HepG2 (cell line): ENCODE results near the gene FAM83G. TPM values are rescaled to one million over a fixed set of nuclear protein-coding genes. Genes with fewer than 3 reads are reported as not detected.

Experiments
- AGO1 ChIP-seq: fragments of 200-400 bp; formaldehyde crosslinking; IDR thresholded peaks from 2 replicates; pipeline ENCODE4 v1.6.1; 2017; ENCODE audit warnings: mild to moderate bottlenecking, low read depth, low read length, moderate library complexity; ENCODE audit not compliant: poor library complexity, severe bottlenecking
- BORCS8-MEF2B ChIP-seq: sonication (generic); formaldehyde crosslinking; IDR thresholded peaks from 2 replicates; pipeline ENCODE4 v1.8.0; 2022; ENCODE audit warnings: mild to moderate bottlenecking, missing genetic modification reagents
- CENPX ChIP-seq: sonication (generic); formaldehyde crosslinking; IDR thresholded peaks from 2 replicates; pipeline ENCODE4 v1.9.0; 2021; ENCODE audit warnings: mild to moderate bottlenecking, missing genetic modification reagents, moderate library complexity
- FOXM1 ChIP-seq: sonication (generic); formaldehyde crosslinking; IDR thresholded peaks from 2 replicates; pipeline ENCODE4 v1.5.0; 2020; ENCODE audit warnings: missing genetic modification reagents
- HOXA7 ChIP-seq: sonication (generic); formaldehyde crosslinking; IDR thresholded peaks from 2 replicates; pipeline ENCODE4 v1.8.1; 2022; ENCODE audit warnings: mild to moderate bottlenecking, missing genetic modification reagents, moderate library complexity
- NPAS2 ChIP-seq: sonication (generic); formaldehyde crosslinking; IDR thresholded peaks from 2 replicates; pipeline ENCODE4 v1.8.0; 2022; ENCODE audit warnings: mild to moderate bottlenecking, missing genetic modification reagents, borderline replicate concordance
- NR1H2 ChIP-seq: sonication (generic); formaldehyde crosslinking; IDR thresholded peaks from 2 replicates; pipeline ENCODE4 v1.8.1; 2022; ENCODE audit warnings: low read depth, missing genetic modification reagents, borderline replicate concordance
- NR3C1 ChIP-seq: sonication (generic); formaldehyde crosslinking; IDR thresholded peaks from 2 replicates; pipeline ENCODE4 v1.4.0; 2020; ENCODE audit warnings: missing genetic modification reagents
- PAX8 ChIP-seq: sonication (generic); formaldehyde crosslinking; IDR thresholded peaks from 2 replicates; pipeline ENCODE4 v1.8.0; 2022; ENCODE audit warnings: mild to moderate bottlenecking, missing genetic modification reagents, borderline replicate concordance
- PLRG1 ChIP-seq: fragments of 450-650 bp; conservative IDR thresholded peaks from 2 replicates; pipeline ENCODE4 v1.6.1; 2016
- RBAK ChIP-seq: sonication (generic); formaldehyde crosslinking; IDR thresholded peaks from 2 replicates; pipeline ENCODE4 v1.5.1; 2020; ENCODE audit warnings: mild to moderate bottlenecking, missing genetic modification reagents
- SP4 ChIP-seq: sonication (generic); formaldehyde crosslinking; IDR thresholded peaks from 2 replicates; pipeline ENCODE4 v1.8.1; 2023; ENCODE audit warnings: mild to moderate bottlenecking, missing genetic modification reagents
- TBX3 ChIP-seq: fragments of 450-650 bp; IDR thresholded peaks from 2 replicates; pipeline ENCODE4 v1.6.1; 2017; ENCODE audit warnings: antibody characterized with exemption, mild to moderate bottlenecking, inconsistent platforms, borderline replicate concordance
- YEATS2 ChIP-seq: sonication (generic); formaldehyde crosslinking; IDR thresholded peaks from 2 replicates; pipeline ENCODE4 v1.4.0; 2020; ENCODE audit warnings: missing genetic modification reagents, borderline replicate concordance
- YY1 ChIP-seq: IDR thresholded peaks from 2 replicates; pipeline ENCODE4 v1.6.1; 2011; ENCODE audit warnings: low read length, low read depth, moderate library complexity, mild to moderate bottlenecking; ENCODE audit not compliant: insufficient read depth, insufficient replicate concordance
- ZFP82 ChIP-seq: sonication (generic); formaldehyde crosslinking; IDR thresholded peaks from 2 replicates; pipeline ENCODE4 v1.5.1; 2020; ENCODE audit warnings: mild to moderate bottlenecking, missing genetic modification reagents, borderline replicate concordance
- ZNF12 ChIP-seq: sonication (generic); formaldehyde crosslinking; IDR thresholded peaks from 2 replicates; pipeline ENCODE4 v1.5.0; 2020; ENCODE audit warnings: missing genetic modification reagents
- ZNF264 ChIP-seq: sonication (generic); formaldehyde crosslinking; IDR thresholded peaks from 2 replicates; pipeline ENCODE4 v1.4.0; 2020; ENCODE audit warnings: missing genetic modification reagents
- ZNF792 ChIP-seq: IDR thresholded peaks from 2 replicates; pipeline ENCODE4 v1.6.1; 2016
- ZSCAN12 ChIP-seq: sonication (generic); formaldehyde crosslinking; IDR thresholded peaks from 2 replicates; pipeline ENCODE4 v1.9.0; 2021; ENCODE audit warnings: mild to moderate bottlenecking, missing genetic modification reagents
- polyA plus RNA-seq, 8 experiments: library from polyadenylated mRNA; depleted of rRNA in 3 of 8; stranded (reverse) in 7 of 8; unstranded in 1 of 8; fragments of >200 nt; fragmentation: Illumina TruSeq in 4 of 8; extraction: Trizol in 4 of 8; gene quantifications; 2 replicates each; pipeline versions ENCODE4 v1.2.1 to v1.2.3, GENCODE V29; 2011 to 2016; ENCODE audit warnings: low read depth in 4 of 8, missing spikeins in 1 of 8, mixed read lengths in 1 of 8; ENCODE audit not compliant: insufficient read depth in 1 of 8
- total RNA-seq, 5 experiments: library from RNA; depleted of rRNA; stranded (reverse); fragments of >200 nt; fragmentation: Illumina TruSeq; extraction: Trizol; gene quantifications; 2 replicates each; pipeline ENCODE4 v1.2.3, GENCODE V29; 2016; ENCODE audit warnings: low read depth in 1 of 5
- TF ChIP-seq, protein P1 (sequence below): sonication (generic); formaldehyde crosslinking; IDR thresholded peaks from 2 replicates; pipeline ENCODE4 v1.4.0; 2020; ENCODE audit warnings: missing genetic modification reagents, mild to moderate bottlenecking, borderline replicate concordance
- TF ChIP-seq, protein P2 (sequence below), 2 experiments: sonication (generic) in 1 of 2; formaldehyde crosslinking in 1 of 2; IDR thresholded peaks; 2 replicates each; pipeline versions ENCODE4 v1.5.1 to v1.6.1; 2011 to 2020; ENCODE audit warnings: borderline replicate concordance in 1 of 2, low read depth in 1 of 2, low read length in 1 of 2, mild to moderate bottlenecking in 1 of 2, missing genetic modification reagents in 1 of 2, moderate library complexity in 1 of 2
- TF ChIP-seq, protein P3 (sequence below): sonication (generic); formaldehyde crosslinking; IDR thresholded peaks from 2 replicates; pipeline ENCODE4 v1.9.0; 2021; ENCODE audit warnings: missing genetic modification reagents, borderline replicate concordance

FAM83G gene
- total and polyA plus RNA-seq, 2 of the 13 experiments (the other 11 are each of a cell fraction or from before 2014, with no cell fraction given) = 13.7 to 18.6 TPM

DNA sequence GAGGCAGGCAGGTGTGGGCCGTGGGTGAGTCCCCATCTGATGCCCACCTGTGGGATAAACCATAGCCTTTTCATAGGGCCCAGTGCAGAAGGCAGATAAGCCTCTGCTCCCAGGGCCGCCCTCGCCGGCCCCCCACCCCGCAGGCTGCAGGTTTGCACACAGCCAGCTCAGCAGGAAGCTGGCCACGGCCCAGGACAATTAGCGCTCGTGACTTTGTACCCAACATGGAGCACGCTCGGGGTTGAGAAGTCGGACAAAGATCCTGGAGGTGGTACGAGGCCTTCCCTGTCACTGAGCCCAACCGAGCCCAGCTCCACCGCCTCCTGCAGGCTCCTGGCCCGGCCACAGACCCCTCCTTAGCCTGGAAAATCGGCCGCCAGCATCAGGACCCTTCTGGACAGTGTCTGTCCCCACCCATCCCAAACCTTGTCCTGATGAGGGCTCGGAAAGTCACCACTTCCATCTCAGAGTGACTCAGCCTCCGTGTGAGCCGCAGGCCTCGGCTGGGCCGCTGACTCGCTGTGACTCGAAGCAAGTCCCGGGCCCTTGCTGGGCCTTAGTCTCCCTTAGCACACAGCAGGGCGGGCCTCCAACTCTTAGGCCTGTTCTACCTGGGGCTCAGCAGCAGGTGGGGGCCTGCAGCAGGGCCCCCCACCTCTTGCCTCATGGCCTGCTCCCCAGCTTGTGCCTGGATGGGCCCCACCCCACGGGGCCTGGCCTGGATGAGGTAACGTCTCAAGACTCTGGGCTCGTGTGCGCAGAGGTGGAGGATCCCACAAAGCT is 22.7 kb downstream of the FAM83G start (continued):
- peak; percentile 42; the same call in 1 of the 2 replicates for TF ChIP-seq SP4 (CRISPR knock-in tag)
- no peak for TF ChIP-seq CENPX
- no peak; the same call in 1 of the 2 replicates for TF ChIP-seq ZNF792 (CRISPR knock-in tag)
- TF ChIP-seq, protein P1, sequence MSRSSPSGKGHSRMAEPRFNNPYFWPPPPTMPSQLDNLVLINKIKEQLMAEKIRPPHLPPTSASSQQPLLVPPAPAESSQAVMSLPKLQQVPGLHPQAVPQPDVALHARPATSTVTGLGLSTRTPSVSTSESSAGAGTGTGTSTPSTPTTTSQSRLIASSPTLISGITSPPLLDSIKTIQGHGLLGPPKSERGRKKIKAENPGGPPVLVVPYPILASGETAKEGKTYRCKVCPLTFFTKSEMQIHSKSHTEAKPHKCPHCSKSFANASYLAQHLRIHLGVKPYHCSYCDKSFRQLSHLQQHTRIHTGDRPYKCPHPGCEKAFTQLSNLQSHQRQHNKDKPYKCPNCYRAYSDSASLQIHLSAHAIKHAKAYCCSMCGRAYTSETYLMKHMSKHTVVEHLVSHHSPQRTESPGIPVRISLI (CRISPR knock-in tag) = no peak; the same call in 1 of the 2 replicates
- TF ChIP-seq HOXA7 (CRISPR knock-in tag) = no peak
- TF ChIP-seq NPAS2 (CRISPR knock-in tag) = no peak
- TF ChIP-seq, protein P2, sequence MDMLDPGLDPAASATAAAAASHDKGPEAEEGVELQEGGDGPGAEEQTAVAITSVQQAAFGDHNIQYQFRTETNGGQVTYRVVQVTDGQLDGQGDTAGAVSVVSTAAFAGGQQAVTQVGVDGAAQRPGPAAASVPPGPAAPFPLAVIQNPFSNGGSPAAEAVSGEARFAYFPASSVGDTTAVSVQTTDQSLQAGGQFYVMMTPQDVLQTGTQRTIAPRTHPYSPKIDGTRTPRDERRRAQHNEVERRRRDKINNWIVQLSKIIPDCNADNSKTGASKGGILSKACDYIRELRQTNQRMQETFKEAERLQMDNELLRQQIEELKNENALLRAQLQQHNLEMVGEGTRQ (IDR thresholded peaks at IDR 0.05; ENCODE audit: low read depth, low read length) = 0 out of 2 replicates have a peak, but pooled peaks have one; percentile 23
- TF ChIP-seq, protein P2 (CRISPR knock-in tag; IDR thresholded peaks at IDR 0.05; ENCODE audit: borderline replicate concordance) = no peak; the same call in 1 of the 2 replicates
- TF ChIP-seq PAX8 (CRISPR knock-in tag) = 0 out of 2 replicates have a peak, but pooled peaks have one; percentile 56
- 0 out of 2 replicates have a peak, but pooled peaks have one; percentile 33 for TF ChIP-seq YEATS2 (CRISPR knock-in tag)
- peak; percentile 75 for TF ChIP-seq YY1
- TF ChIP-seq FOXM1 (CRISPR knock-in tag) = no peak
- TF ChIP-seq ZFP82 (CRISPR knock-in tag) = no peak
- no peak for TF ChIP-seq RBAK (CRISPR knock-in tag)
- no peak for TF ChIP-seq NR1H2
- no peak for TF ChIP-seq AGO1
- no peak for TF ChIP-seq BORCS8-MEF2B (CRISPR knock-in tag)
- TF ChIP-seq ZSCAN12 (CRISPR knock-in tag) = no peak
- no peak for TF ChIP-seq NR3C1
- TF ChIP-seq, protein P3, sequence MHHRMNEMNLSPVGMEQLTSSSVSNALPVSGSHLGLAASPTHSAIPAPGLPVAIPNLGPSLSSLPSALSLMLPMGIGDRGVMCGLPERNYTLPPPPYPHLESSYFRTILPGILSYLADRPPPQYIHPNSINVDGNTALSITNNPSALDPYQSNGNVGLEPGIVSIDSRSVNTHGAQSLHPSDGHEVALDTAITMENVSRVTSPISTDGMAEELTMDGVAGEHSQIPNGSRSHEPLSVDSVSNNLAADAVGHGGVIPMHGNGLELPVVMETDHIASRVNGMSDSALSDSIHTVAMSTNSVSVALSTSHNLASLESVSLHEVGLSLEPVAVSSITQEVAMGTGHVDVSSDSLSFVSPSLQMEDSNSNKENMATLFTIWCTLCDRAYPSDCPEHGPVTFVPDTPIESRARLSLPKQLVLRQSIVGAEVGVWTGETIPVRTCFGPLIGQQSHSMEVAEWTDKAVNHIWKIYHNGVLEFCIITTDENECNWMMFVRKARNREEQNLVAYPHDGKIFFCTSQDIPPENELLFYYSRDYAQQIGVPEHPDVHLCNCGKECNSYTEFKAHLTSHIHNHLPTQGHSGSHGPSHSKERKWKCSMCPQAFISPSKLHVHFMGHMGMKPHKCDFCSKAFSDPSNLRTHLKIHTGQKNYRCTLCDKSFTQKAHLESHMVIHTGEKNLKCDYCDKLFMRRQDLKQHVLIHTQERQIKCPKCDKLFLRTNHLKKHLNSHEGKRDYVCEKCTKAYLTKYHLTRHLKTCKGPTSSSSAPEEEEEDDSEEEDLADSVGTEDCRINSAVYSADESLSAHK (CRISPR knock-in tag) = no peak
- no peak for TF ChIP-seq PLRG1
- TF ChIP-seq ZNF264 (CRISPR knock-in tag) = peak; percentile 100
- no peak for TF ChIP-seq TBX3
- TF ChIP-seq ZNF12 (CRISPR knock-in tag) = no peak
